GM04504 (cell line): ENCODE results near the gene TMEM120B.
"Not testable (repeated sequence)": the region's sequence is repeated elsewhere in the genome, so short reads cannot be mapped to it uniquely, and the experiment has no call there.

Experiments
- DNase-seq: peaks from one replicate; pipeline ENCODE4 v3.0.0-alpha.2; 2012; ENCODE audit warnings: low read depth

The TMEM120B gene

DNA sequence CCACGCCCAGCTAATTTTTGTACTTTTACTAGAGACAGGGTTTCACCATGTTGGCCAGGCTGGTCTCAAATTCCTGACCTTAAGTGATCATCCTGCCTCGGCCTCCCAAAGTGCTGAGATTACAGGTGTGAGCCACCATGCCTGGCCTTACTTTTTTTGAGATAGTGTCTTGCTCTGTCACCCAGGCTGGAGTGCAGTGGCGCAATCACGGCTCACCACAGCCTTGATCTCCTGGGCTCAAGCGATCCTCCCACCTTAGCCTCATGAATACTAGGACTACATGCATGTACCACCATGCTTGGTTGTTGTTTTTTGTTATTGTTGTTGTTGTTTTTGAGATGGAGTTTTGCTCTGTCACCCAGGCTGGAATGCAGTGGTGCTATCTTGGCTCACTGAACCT lies 33.0 kb downstream of the TMEM120B start:
- DNase-seq, result not testable (repeated sequence)

DNA sequence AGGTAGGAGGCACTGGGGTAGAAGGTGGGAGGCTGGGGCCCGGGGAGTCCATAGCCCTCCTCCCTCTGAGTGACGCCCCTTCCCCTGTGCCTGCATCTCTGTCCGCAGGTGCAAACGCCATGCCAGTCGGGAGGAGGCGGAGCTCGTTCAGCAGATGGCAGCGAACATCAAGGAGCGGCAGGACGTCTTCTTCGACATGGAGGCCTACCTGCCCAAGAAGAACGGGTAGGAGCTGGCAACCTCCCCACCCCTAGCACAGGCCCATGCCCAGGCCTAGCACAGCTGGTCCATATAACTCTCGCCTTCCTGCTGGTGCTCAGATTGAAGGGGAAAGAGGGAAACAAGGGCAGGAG lies 35.6 kb downstream of the TMEM120B start:
- DNase-seq, result no peak

DNA sequence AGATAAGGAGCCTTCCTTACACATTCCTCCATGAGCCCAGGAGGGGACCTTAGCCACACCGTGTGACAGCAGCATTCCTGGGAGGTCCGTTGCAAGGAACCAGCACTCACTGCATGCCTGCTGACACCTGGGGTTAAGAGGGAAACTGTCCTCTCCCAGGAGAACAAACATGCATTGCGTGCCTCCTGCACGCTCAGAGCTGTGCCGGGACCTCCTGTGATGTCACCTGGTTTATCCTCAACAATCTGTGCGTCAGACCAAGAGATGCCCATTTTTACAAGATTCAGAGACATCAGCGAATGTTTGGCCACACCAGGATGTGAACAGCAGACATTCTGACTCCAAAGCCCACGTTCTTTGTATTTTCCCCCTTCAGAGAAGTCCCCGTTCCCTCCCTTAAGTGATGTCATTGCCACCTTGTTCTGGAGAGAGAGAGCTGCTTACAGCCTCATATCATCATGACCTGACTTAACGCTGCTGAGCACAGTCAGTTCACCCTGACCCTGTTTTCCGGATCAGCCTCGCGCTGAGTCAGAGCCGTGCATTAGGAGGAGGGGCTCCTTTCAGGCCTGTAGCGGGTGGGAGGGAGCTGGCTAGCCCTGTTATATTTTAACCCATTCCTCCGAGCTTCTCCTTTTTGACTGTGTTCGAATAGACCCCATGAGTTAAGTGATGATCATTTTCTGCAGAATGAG lies 36.2 kb downstream of the TMEM120B start:
- DNase-seq, result no peak

DNA sequence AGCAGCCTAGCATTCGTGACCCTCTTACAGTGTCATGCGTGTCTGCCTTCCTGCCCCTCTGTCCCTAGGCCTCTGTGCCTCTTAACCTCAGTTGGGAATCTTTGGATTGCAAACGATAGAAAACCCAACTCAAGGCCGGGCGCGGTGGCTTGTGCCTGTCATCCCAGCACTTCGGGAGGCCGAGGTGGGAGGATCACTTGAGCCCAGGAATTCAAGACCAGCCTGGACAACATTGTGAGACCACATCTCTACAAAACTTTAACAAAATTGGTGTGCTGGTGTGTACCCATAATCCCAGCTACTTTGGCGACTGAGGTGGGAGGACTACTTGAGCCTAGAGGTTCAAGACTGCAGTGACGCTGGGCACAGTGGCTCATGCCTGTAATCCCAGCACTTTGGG lies 36.7 kb downstream of the TMEM120B start:
- no peak for DNase-seq

DNA sequence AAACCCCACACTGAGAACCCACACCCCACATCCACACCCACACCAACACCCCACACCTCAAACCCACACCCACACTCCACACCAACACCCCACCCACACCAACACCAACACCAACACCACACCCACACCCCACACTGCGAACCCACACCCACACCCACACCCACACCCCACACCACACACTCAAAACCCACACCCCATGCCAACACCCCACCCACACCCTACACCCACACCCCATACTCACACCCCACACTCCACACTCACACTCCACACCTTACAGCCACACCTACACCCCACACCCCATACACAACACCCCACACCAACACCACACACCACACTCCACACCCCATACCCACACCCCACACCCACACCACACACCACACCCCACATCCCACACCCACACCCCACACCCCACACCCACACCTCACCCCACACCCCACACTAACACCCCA lies 38.0 kb downstream of the TMEM120B start:
- DNase-seq, result no peak

DNA sequence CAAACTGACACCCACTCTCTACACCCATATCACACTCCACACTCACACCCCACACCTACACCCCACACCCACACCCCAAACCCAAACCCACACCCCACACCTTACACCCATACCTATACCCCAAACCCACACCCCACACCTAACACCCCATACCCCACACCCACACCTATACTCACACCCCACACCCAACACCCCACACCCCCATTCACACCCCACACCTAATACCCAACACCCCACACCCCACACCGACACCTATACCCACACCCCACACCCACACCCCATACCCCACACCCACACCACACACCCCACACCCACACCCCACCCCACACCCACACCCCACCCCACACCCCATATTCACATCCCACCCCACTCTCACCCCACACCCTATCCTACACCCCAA lies 38.5 kb downstream of the TMEM120B start:
- no peak for DNase-seq

DNA sequence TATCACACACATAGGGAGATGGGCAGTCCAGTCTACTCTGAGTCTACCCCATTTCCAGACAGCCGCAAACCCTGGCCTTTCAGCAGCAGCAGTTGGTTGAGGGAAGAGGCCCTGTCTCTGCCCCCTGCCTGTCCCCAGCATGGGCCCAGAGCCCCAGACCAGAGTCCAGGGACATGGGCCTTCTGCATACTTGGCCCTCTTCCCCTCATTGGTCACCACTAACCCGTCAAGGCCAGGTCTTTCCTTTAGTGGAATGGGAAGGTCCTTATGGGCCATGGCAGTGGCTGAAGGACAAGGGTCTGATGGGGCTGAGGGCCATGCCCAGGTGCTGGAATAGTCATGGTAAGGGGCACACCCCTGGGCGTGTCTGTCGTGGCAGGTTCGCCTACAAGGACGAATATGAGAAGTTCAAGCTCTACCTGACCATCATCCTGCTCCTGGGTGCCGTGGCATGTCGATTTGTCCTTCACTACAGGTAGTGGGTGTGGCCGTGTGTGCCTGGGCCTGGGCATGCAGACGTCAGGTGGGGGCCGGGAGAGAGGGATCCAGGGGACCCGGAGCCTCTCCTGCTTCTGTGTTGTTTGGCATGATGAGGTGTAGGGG lies 39.3 kb downstream of the TMEM120B start:
- DNase-seq, result no peak

DNA sequence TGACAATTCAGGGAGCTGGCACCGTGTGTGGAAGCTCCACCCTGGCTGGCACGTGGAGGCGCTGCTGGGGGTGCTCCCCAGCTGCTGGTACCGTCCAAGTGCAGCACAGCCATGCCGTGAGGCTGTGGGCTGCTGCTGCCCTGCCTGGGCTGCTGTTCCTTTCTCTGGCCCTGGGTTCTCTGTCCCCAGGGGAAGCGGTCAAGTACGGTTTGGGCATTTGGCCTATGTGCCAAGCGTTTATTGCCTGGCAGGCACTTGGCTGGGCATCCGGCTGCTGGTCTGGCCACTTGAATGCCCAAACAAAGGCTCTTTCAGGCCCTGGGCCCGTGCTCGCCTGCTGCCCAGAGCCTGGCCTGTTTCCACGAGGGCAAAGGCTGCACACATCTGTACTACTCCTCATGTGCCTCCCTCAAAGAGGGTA lies 41.3 kb downstream of the TMEM120B start:
- no peak for DNase-seq

DNA sequence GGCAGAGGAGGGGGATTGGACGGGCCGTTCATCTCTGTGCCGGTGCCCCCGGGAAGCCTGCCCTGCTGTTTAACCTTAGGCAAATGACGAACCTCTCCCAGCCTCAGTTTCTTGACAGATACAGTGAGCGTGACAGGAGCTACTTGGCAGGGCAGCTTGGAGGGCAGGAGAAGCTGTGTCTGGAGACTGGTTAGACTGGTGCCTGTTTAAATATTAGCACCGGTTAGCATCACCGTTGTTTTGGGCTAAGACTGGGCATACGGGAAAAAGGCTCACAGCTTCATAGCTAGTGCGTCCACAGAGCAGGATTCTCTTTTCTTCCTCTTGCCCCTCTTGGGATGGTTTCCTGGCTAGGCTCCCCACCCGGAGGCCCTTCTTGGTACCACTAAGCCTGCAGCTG lies 42.3 kb downstream of the TMEM120B start:
- no peak for DNase-seq

DNA sequence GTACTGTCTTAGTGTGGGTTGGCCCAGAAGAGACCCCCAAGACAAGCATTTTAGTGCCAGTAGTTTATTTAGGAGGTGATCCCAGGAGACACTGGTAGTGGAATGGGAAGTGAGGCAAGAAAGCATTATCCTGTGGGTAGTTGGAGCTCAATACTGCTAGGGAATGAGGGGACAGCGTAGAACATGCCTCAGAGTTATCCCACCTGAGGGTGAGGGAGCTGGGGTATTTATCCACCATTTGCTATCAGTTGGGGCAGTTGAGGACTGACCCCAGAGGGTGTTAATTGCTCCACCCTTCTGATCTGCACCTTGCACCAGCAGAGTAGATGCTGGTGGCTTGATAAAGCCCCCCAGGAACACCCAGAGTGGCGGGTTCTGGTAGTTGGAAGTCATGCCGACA lies 43.0 kb downstream of the TMEM120B start:
- DNase-seq, result no peak

DNA sequence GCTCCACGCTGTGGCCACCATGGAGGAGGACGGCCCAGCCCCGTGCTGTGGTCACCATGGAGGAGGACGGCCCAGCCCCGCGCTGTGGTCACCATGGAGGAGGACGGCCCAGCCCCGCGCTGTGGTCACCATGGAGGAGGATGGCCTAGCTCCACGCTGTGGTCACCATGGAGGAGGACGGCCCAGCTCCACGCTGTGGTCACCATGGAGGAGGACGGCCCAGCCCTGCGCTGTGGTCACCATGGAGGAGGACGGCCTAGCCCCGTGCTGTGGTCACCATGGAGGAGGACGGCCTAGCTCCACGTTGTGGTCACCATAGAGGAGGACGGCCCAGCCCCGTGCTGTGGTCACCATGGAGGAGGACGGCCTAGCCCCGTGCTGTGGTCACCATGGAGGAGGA lies 46.0 kb downstream of the TMEM120B start:
- DNase-seq, result not testable (repeated sequence)

DNA sequence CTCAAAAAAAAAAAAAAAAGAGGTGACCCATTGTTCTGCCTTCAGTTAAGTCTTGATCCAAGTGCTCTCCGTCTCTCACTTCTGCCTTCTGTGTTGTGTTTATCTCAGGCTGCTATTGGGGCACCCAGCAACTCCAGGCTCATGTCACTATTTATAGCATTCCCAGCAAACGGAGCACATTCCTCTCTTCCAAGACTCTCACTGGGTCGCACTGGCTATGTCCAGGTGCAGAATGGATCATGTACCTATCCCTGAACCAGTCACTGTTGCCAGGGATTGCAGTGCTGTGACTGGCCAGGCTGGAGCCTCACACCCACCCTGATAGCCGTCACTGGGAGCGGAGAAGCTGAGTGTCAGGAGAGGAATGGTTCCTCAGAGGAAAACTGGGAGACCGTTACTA lies 49.7 kb downstream of the TMEM120B start:
- DNase-seq, result no peak

DNA sequence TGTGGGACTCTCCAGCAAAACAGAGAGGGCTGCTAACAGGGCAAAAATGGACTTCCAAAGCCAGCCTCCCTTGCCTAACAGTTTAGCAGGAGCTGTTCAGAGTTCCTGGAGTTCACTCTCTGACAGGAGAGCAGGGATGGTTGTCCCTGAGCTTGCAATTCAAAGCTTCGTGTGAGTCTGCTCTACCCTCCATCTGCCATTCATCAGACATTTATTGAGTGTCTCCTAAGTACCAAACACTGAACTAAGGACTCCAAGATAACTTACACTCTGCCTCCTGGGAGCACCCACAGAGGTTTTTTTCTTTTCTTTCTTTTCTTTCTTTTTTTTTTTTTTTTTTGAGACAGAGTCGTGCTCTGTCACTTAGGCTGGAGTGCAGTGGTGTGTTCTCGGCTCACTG lies 52.3 kb downstream of the TMEM120B start:
- no peak for DNase-seq

DNA sequence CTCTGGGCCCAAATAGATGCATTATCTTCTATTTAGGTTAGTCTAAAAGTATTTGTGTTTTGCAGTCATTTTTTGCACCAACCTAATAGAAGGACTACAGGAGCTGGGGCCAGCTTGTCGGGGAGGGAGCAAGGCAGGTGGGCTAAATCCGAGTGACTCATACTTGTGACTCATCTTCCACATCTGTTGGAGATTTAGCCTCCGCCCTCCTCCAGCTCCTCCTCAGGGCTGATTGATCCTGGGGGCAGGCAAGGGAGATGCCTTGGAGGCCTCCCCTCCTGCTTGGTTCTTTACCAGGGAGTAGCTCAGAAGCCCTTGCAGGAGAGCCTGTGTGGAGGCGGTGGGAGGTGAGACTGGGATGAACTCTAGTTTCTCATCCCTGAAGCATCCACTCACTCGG lies 53.0 kb downstream of the TMEM120B start:
- peak; percentile 54 for DNase-seq

DNA sequence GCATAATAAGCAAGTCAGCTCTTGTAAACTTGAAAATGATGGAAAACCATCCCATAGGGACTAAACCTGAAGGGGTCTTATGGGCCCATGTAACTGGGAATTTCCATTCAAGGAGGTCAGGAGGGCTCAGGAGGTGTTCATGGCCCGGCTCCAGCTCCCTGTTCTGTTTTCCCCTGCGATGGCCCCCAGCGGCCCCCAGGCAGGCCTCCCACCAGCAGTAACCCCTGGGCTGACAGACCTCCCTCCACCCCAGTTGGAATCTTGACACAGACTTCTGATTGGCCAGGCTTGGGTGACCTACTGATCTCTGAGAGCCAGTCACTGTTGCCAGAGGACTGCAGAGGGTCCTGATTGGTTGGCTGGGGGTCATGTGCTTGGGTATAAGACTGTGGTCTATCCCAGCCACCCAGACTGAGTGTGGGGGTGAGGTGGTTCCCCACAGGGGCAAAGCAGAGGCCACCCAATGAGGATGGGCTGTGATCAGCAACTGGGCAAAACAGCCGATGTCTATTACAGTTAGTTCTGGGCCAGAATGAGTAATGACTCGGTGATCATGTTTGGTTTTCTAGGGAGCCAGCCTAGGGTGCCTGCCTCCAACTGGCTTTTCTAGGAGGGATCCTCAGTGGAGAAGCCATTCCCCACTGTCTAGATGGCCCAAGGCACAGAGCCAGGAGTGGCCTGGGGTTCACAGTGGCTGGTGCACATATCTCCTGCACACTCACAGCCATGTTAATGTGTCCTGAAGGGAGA lies 53.9 kb downstream of the TMEM120B start:
- no peak for DNase-seq

DNA sequence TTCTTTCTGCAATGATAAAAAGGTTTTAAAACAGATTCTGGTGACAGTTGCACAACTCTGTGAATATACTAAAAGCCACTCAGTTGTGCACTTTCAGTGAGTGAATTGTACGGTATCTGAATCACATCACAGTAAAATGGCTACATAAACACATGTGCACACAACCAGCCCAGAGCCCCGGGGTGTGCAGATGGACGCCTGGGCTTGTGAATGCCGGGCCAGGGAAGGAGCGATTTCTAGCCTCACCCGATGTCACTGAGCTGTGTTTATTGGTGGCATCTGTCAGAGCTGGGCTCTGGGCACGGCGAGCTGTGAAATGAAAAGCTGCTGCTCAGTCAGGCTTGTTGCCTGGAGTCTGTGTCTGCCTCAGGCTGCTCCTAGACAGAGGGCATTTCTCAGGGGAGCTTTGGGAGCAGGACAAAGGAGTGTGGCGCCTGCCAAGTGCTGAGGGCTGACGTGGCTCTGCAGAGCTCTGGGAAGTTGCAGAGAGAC lies 55.0 kb downstream of the TMEM120B start:
- peak; percentile 60 for DNase-seq

DNA sequence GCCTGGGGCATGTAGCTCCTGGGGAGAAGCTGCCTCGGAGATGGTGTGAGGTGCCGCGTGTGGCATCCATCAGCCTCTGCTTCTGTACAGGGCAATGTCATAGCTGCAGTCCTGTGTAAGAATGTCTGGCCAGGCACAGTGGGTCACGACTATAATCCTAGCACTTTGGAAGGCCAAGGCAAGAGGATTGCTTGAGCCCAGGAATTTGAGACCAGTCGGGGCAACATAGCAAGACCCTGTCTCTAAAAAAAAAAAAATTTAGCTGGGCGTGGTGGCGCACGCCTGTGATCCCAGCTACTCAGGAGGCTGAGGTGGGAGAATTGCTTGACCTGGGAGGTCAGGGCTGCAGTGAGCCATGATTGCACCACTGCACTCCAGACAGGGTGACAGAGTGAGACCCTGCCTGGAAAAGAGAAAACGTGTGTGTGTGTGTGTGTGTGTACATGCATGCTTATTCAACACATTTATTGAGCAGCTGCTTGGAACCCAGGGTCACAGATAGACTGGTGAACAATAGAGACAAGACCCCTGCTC lies 56.8 kb downstream of the TMEM120B start:
- no peak for DNase-seq

DNA sequence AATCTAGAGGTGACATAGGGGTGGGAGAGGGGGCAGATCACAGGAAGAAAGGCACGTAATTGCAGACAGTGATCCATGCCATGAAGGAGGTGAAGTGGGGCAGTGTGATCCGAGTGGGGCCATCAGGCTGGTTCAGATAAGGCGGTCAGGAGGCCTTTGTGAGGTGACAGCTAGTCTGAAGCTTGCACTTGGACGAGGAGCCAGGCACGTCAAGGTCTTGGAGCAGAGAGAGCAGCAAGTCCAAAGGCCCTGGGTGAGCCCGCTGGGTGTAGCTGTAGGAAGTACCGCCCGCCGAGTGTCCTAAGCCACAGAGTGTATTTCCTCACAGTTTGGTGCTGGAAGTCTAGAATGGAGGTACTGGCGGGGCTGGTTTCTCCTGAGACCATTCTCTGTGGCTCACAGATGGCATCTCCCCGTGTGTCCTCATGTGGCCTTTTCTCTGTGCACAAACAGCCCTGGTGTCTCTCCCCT lies 57.3 kb downstream of the TMEM120B start:
- DNase-seq, result no peak

DNA sequence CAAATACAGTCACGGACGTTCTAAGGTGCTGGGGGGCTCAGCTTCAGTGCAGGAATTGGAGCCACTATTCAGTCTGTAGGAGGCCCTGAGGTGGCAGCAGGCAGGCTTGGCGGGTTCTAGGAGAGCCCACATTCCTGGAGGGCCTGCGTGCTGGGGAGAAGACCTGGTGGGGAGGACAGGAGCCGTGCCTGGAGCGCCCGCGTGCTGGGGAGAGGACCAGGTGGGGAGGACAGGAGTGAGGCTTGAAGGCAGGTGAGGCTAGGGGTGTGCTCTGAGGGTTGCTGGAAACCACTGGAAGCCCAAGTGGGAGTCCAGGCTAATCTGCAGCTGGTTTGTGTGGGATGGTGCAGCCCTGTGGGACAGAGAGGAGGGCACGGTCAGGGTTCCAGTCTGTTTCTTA lies 57.8 kb downstream of the TMEM120B start:
- no peak for DNase-seq

DNA sequence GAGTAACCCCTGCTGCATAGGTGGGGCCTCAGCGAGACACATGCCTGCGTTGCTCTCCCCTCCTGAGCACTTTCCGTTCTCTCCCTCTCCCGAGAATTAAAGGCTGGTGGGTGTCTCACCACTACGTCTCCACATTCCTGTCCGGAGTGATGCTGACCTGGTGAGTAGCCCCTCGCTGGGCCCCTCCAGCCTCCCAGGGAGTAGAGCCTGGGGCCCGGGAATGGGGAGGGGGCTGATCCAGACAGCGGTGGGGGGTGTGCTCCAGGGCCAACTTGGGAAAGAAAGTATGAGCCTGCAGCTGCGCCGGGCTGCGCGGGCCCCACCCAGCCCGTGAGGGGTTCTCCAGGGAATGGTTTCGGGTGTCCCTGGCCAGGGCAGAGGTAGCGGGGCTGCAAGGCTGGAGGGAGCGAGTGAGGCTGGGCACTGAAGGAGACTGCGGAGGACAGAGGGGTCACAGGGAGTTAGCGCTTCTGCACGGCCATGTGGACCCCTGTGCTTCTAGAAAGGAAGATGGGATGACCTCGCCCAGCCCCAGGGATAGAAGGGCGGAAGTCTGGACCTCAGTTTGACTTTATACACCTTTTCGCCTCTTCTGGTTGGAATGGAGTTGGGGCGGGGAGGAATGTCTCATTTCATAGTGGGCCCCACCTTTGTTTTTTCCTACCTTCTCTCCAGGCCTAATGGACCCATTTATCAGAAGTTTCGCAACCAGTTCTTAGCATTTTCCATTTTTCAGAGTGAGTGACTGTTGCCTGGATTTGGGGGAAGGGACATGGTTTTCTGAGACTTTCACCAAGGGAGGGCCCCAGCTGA lies 58.5 kb downstream of the TMEM120B start:
- no peak for DNase-seq

DNA sequence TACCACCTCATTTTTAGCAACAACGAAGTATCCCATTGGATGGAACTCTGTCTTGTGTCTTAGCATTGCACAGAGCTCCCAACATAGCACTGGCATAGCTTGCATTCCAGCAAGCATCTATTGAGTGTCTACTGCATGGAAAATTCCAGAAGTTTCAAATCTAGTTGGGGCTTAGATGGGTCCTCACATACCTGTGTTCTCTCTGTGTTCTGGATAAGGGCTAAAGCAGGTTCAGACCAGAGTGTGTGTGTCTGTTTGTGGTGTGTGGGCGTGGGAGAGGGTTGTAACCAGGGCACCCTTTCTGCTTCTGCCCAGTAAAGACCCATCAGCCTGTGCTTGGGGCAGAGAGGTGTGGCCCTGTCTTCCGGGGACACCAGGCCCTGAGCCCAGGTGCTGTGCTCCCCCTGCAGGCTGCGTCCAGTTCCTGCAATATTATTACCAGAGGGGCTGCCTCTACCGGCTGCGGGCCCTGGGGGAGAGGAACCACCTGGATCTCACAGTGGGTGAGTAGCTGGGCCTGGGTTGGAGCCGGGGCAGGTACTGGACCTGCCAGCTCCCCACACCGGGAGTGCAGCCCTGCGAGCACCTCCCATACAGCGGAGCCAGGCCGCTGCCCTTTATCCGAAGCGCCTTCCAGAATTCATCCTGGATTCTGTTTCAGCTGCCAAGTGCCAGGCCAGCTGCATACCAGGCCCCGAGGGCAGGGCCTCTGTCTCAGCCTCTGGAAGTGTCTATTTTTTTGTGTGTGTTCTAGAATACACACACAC lies 60.6 kb downstream of the TMEM120B start:
- DNase-seq, result no peak
